Brain microvascular endothelial cell (primary cell): ENCODE data around the gene MAN1C1.

Experiments
- DNase-seq: peaks from one replicate; pipeline ENCODE4 v3.0.0-alpha.2; 2020
- H3K27ac ChIP-seq: fragments of 250-450 bp; sonication (Bioruptor Pico); 2 replicates; pipeline ENCODE4 v1.5.1; 2020; ENCODE audit warnings: mild to moderate bottlenecking, moderate library complexity
- H3K27me3 ChIP-seq: fragments of 250-450 bp; sonication (Bioruptor Pico); replicated peaks from 2 replicates; pipeline ENCODE4 v1.5.1; 2020; ENCODE audit warnings: mild to moderate bottlenecking
- H3K36me3 ChIP-seq: fragments of 250-450 bp; sonication (Bioruptor Pico); replicated peaks from 2 replicates; pipeline ENCODE4 v1.5.1; 2020; ENCODE audit warnings: mild to moderate bottlenecking
- H3K4me3 ChIP-seq: 2 replicates; pipeline ENCODE4 v1.5.1; 2011; ENCODE audit warnings: low read depth, mild to moderate bottlenecking, control low read depth, low read length, moderate library complexity
- in situ Hi-C: cut with HindIII; loops from 2 replicates; pipeline ENCODE4 v1.10.0; 2017; ENCODE audit warnings: low sequenced_read_pairs, low pct_ligation_motif_present
- TF ChIP-seq, protein P1 (sequence below): IDR thresholded peaks from 2 replicates; pipeline ENCODE4 v1.5.1; 2011; ENCODE audit warnings: low read depth, mild to moderate bottlenecking, moderate library complexity, low read length, control low read depth, inconsistent platforms; ENCODE audit errors: missing control alignments

Gene MAN1C1

DNA sequence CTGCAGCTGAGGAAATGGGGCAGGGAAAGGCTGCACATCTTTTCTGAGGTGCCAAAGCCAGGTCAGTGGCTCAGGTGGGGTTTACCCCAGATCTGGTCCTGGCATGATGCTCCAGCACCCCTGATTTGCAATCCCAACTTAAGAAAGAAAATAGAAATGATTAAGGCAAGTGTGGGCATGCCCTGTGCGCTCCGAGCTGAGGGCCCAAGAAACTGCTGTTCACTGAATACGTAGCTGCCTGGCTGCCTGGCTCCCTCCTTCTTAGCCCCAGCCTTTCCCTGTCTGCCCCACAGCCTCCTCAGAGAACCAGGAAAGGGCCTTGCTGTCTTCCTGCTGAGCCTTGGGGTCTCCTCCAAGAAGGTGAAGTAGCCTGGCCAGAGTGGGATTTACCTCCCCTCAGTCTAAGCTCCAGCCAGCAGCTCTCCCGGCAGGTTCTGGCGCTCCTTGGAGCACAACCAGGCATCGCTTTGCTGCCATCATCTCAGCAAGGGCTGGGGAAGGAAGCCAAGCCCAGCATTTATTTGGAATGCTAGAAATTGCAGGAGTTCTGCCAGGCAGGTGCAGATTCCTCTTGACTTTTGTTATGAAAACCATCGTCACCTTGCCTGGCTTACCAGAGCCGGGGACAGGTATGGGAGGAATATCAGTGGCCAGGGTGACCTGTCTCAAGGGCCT lies 132.1 kb downstream of the MAN1C1 start:
- TF ChIP-seq, protein P1, sequence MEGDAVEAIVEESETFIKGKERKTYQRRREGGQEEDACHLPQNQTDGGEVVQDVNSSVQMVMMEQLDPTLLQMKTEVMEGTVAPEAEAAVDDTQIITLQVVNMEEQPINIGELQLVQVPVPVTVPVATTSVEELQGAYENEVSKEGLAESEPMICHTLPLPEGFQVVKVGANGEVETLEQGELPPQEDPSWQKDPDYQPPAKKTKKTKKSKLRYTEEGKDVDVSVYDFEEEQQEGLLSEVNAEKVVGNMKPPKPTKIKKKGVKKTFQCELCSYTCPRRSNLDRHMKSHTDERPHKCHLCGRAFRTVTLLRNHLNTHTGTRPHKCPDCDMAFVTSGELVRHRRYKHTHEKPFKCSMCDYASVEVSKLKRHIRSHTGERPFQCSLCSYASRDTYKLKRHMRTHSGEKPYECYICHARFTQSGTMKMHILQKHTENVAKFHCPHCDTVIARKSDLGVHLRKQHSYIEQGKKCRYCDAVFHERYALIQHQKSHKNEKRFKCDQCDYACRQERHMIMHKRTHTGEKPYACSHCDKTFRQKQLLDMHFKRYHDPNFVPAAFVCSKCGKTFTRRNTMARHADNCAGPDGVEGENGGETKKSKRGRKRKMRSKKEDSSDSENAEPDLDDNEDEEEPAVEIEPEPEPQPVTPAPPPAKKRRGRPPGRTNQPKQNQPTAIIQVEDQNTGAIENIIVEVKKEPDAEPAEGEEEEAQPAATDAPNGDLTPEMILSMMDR: no peak
- H3K4me3 ChIP-seq: no peak overlapping the region
- no peak for DNase-seq
- no peaks in the 10 kb centered on the region for H3K36me3 ChIP-seq
- peaks cover 11% of the 10 kb centered on the region for H3K27me3 ChIP-seq
- no peak overlapping the region for H3K27ac ChIP-seq
- in situ Hi-C loops: no loop called here

DNA sequence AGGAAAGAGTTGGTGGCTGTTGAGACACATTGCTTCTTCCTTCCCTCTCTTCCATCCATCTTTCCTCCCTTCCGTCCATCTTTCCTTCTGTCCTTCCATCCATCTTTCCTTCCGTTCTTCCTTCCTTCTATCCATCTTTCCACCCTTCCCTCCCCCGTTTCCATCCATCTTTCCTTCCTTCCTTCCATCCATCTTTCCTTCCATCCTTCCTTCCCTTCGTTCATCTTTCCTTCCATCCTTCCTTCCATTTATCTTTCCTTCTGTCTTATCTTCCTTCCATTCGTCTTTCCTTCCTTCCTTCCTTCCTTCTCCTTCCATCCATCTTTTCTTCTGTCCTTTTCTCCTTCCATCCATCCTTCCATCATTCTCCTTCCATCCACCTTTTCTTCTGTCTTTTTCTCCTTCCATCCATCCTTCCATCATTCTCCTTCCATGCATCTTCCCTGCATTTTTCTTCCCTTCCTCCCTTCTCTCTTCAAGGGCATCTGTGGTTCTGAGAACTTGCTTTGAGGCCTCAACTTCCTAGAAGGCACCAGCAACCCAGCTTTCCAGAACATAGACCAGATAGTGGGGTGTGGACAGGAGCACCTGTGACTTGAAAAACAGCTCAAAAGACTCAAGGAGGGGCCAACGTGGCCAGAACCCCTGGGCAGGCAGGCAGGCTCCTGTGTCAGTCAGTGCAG lies 134.5 kb downstream of the MAN1C1 start:
- H3K27ac ChIP-seq: no peak overlapping the region
- H3K27me3 ChIP-seq: peaks cover 11% of the 10 kb centered on the region
- in situ Hi-C loops: no loop called here
- no peak for DNase-seq
- no peaks in the 10 kb centered on the region for H3K36me3 ChIP-seq
- H3K4me3 ChIP-seq: no peak overlapping the region
- TF ChIP-seq, protein P1: no peak

GRCh38 chr1:25754470-25755181 lies 138.0 kb downstream of the MAN1C1 start:
- TF ChIP-seq, protein P1: no peak
- DNase-seq: no peak
- in situ Hi-C loops: no loop called here
- H3K4me3 ChIP-seq: no peak overlapping the region
- no peaks in the 10 kb centered on the region for H3K36me3 ChIP-seq
- peaks cover 20% of the 10 kb centered on the region for H3K27me3 ChIP-seq
- no peak overlapping the region for H3K27ac ChIP-seq

GRCh38 chr1:25755475-25756125 lies 139.0 kb downstream of the MAN1C1 start:
- TF ChIP-seq, protein P1: no peak
- Histone ChIP-seq H3K27ac (no peak overlapping the region), H3K36me3 (no peaks in the 10 kb centered on the region), H3K27me3 (peaks cover 20% of the 10 kb centered on the region), H3K4me3 (no peak overlapping the region)
- in situ Hi-C loops: no loop called here
- no peak for DNase-seq

DNA sequence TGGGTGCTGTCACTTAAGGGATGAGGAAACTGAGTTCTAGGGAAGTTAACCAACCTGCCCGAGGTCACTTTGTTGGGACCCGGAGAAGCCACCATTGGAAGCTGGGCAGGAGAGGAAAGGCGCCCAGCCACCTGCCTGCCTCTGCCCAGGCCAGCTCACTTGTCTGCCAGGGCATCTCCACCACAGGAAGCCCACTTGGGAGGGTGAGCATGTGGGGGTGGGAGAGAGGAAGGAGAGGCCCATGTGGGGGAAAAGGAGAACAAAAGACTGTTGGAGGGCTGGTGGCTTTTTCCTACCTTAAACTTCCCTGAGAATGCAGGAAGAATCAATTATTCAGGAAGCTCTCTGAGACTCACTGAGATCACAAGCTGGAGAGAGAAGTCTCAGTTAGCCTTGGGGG lies 139.6 kb downstream of the MAN1C1 start:
- TF ChIP-seq, protein P1: no peak
- no peak for DNase-seq
- in situ Hi-C loops: no loop called here
- H3K27ac ChIP-seq: no peak overlapping the region
- H3K36me3 ChIP-seq: no peaks in the 10 kb centered on the region
- no peak overlapping the region for H3K4me3 ChIP-seq
- peaks cover 18% of the 10 kb centered on the region for H3K27me3 ChIP-seq
